HEK293 (cell line): ENCODE results near the gene CNIH3.

Experiments used
- CTCF ChIA-PET: fragments of 350-600 bp; formaldehyde crosslinking; extraction: SDS; loops from one replicate; lab custom pipeline; 2021; ENCODE audit warnings: antibody characterized with exemption; lab: Yijun Ruan, JAX
- POLR2A ChIA-PET: fragments of 300-600 bp; formaldehyde crosslinking; extraction: SDS; loops from one replicate; lab custom pipeline; 2020; ENCODE audit warnings: antibody characterized with exemption, inconsistent platforms; lab: Yijun Ruan, JAX
- H3K27ac ChIP-seq: fragments of 200-500 bp; sonication (Bioruptor generic); 2 replicates; pipeline ENCODE4 v1.5.1; 2014; ENCODE audit warnings: low read depth, low read length, control low read depth, inconsistent platforms; ENCODE audit errors: extremely low read depth
- H3K36me3 ChIP-seq, 2 experiments: fragments of 200-500 bp in 1 of 2; sonication (Bioruptor generic) in 1 of 2; 1 replicate in 1 of 2; 2 replicates in 1 of 2; pipeline ENCODE4 v1.5.1; 2014 to 2017; ENCODE audit warnings: inconsistent platforms in 2 of 2, low read length in 2 of 2; ENCODE audit not compliant: control insufficient read depth in 2 of 2, insufficient read depth in 1 of 2
- H3K4me1 ChIP-seq: fragments of 200-500 bp; sonication (Bioruptor generic); 2 replicates; pipeline ENCODE4 v1.5.1; 2014; ENCODE audit warnings: mild to moderate bottlenecking, low read length, inconsistent platforms; ENCODE audit not compliant: control insufficient read depth, insufficient read depth
- H3K4me3 ChIP-seq: 2 replicates; pipeline ENCODE4 v1.5.1; 2011; ENCODE audit warnings: low read depth, mild to moderate bottlenecking, control low read depth, low read length, moderate library complexity
- H3K9me3 ChIP-seq: fragments of 200-500 bp; sonication (Bioruptor generic); 2 replicates; pipeline ENCODE4 v1.5.1; 2014; ENCODE audit warnings: low read depth, low read length, inconsistent platforms; ENCODE audit not compliant: control insufficient read depth, insufficient read depth
- KLF1 ChIP-seq: fragments of 450-650 bp; formaldehyde crosslinking; IDR thresholded peaks from 2 replicates; pipeline ENCODE4 v1.5.1; 2016; ENCODE audit warnings: missing biosample characterization, missing genetic modification characterization
- SCRT2 ChIP-seq: fragments of 450-650 bp; formaldehyde crosslinking; IDR thresholded peaks from 2 replicates; pipeline ENCODE4 v1.5.1; 2016; ENCODE audit warnings: missing biosample characterization, missing genetic modification characterization
- ZFHX2 ChIP-seq: fragments of 450-650 bp; formaldehyde crosslinking; conservative IDR thresholded peaks from 2 replicates; pipeline ENCODE4 v1.5.1; 2016; ENCODE audit warnings: missing biosample characterization, missing genetic modification characterization
- ZNF112 ChIP-seq: fragments of 450-650 bp; formaldehyde crosslinking; IDR thresholded peaks from 2 replicates; pipeline ENCODE4 v1.5.0; 2017; ENCODE audit warnings: missing biosample characterization, missing genetic modification characterization
- ZNF140 ChIP-seq: fragments of 450-650 bp; formaldehyde crosslinking; IDR thresholded peaks from 2 replicates; pipeline ENCODE4 v1.5.1; 2016; ENCODE audit warnings: missing biosample characterization, missing genetic modification characterization
- ZNF202 ChIP-seq: fragments of 450-650 bp; formaldehyde crosslinking; IDR thresholded peaks from 2 replicates; pipeline ENCODE4 v1.5.1; 2016; ENCODE audit warnings: missing biosample characterization, missing genetic modification characterization, borderline replicate concordance
- ZNF423 ChIP-seq: fragments of 450-650 bp; formaldehyde crosslinking; IDR thresholded peaks from 2 replicates; pipeline ENCODE4 v1.5.1; 2016; ENCODE audit warnings: missing biosample characterization, missing genetic modification characterization
- ZNF433 ChIP-seq: fragments of 450-650 bp; formaldehyde crosslinking; IDR thresholded peaks from 2 replicates; pipeline ENCODE4 v1.5.1; 2016; ENCODE audit warnings: missing biosample characterization, missing genetic modification characterization, low read depth
- ZNF501 ChIP-seq: fragments of 450-650 bp; formaldehyde crosslinking; IDR thresholded peaks from 2 replicates; pipeline ENCODE4 v1.5.1; 2016; ENCODE audit warnings: missing biosample characterization, missing genetic modification characterization
- ZNF513 ChIP-seq: fragments of 450-650 bp; IDR thresholded peaks from 2 replicates; pipeline ENCODE4 v1.5.1; 2018; ENCODE audit warnings: missing biosample characterization, missing genetic modification characterization
- TF ChIP-seq, protein P1 (sequence below): fragments of 450-650 bp; formaldehyde crosslinking; IDR thresholded peaks from 2 replicates; pipeline ENCODE4 v1.5.1; 2016; ENCODE audit warnings: missing biosample characterization, missing genetic modification characterization
- TF ChIP-seq, protein P2 (sequence below): fragments of 450-650 bp; formaldehyde crosslinking; IDR thresholded peaks from 2 replicates; pipeline ENCODE4 v1.5.0; 2017; ENCODE audit warnings: missing biosample characterization, missing genetic modification characterization, borderline replicate concordance

The CNIH3 gene

GRCh38 chr1:224714553-224714952 lies 98.4 kb downstream of the CNIH3 start (continued):
- TF ChIP-seq, protein P1, sequence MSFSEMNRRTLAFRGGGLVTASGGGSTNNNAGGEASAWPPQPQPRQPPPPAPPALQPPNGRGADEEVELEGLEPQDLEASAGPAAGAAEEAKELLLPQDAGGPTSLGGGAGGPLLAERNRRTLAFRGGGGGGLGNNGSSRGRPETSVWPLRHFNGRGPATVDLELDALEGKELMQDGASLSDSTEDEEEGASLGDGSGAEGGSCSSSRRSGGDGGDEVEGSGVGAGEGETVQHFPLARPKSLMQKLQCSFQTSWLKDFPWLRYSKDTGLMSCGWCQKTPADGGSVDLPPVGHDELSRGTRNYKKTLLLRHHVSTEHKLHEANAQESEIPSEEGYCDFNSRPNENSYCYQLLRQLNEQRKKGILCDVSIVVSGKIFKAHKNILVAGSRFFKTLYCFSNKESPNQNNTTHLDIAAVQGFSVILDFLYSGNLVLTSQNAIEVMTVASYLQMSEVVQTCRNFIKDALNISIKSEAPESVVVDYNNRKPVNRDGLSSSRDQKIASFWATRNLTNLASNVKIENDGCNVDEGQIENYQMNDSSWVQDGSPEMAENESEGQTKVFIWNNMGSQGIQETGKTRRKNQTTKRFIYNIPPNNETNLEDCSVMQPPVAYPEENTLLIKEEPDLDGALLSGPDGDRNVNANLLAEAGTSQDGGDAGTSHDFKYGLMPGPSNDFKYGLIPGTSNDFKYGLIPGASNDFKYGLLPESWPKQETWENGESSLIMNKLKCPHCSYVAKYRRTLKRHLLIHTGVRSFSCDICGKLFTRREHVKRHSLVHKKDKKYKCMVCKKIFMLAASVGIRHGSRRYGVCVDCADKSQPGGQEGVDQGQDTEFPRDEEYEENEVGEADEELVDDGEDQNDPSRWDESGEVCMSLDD (tag by site-specific recombination): no peak
- TF ChIP-seq ZNF202: no peak
- TF ChIP-seq ZNF112 (tag by site-specific recombination): no peak
- TF ChIP-seq ZNF433: no peak

DNA sequence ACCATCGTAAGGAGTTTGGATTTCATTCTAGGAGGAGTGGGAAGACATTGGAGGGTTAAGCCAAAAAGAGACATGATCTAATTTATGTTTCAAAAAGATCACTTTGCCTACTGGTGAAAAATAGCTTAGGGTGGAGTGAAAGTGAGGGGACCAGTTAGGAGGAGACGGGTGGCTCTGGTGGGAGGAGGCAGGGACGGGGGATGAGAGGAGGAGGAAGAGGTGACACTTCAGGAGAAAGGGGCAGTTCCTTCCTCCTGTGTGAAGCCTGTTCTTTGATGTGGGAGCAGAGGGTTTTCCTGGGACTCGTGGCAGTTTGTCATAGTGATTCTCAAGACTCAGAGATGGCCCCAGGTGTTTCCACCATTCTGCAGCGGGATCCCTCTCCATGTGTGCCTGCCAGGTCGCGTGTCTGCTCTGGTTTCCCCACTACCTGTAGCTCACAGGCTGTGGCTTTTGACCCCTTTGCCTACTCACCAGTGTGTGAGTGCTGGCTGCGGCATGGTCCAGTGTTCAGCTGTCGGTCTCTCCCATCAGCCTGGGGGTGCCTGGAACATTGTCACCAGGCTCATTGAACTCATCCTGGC lies 102.4 kb downstream of the CNIH3 start:
- no peaks in the 10 kb centered on the region for H3K36me3 ChIP-seq
- TF ChIP-seq ZNF423: no peak
- TF ChIP-seq ZFHX2 (tag by site-specific recombination): peak; percentile 25; the same call in 1 of the 2 replicates
- CTCF ChIA-PET: interaction anchor here (0.8 to 1.5 kb wide), 2 partner anchors 15 to 17 kb away, joined by 3 to 5 read pairs; no protein-coding TSS in a partner anchor
- H3K27ac ChIP-seq: no peak overlapping the region
- no peaks in the 10 kb centered on the region for H3K4me1 ChIP-seq
- POLR2A ChIA-PET: no interaction called here
- no peak overlapping the region for H3K4me3 ChIP-seq
- H3K9me3 ChIP-seq: no peaks in the 10 kb centered on the region

- TF ChIP-seq ZNF513 (tag by site-specific recombination) (peak; percentile 39; the same call in 1 of the 2 replicates), ZNF140 (tag by site-specific recombination) (no peak)
- CTCF ChIA-PET: interaction anchor here (0.7 to 1.4 kb wide), 5 partner anchors 13 to 202 kb away, joined by 3 to 5 read pairs (median 3); no protein-coding TSS in a partner anchor
- POLR2A ChIA-PET: no interaction called here
Measured at GRCh38 chr1:224719716-224720115, 103.6 kb downstream of the CNIH3 start.

GRCh38 chr1:224720216-224720615 lies 104.1 kb downstream of the CNIH3 start:
- no peak overlapping the region for H3K27ac ChIP-seq
- POLR2A ChIA-PET: no interaction called here
- CTCF ChIA-PET: interaction anchor here (0.6 to 1.4 kb wide), 6 partner anchors 9 to 202 kb away, joined by 3 to 5 read pairs (median 3); no protein-coding TSS in a partner anchor
- H3K36me3 ChIP-seq: no peaks in the 10 kb centered on the region
- no peak overlapping the region for H3K4me3 ChIP-seq
- no peaks in the 10 kb centered on the region for H3K9me3 ChIP-seq
- TF ChIP-seq, protein P2, sequence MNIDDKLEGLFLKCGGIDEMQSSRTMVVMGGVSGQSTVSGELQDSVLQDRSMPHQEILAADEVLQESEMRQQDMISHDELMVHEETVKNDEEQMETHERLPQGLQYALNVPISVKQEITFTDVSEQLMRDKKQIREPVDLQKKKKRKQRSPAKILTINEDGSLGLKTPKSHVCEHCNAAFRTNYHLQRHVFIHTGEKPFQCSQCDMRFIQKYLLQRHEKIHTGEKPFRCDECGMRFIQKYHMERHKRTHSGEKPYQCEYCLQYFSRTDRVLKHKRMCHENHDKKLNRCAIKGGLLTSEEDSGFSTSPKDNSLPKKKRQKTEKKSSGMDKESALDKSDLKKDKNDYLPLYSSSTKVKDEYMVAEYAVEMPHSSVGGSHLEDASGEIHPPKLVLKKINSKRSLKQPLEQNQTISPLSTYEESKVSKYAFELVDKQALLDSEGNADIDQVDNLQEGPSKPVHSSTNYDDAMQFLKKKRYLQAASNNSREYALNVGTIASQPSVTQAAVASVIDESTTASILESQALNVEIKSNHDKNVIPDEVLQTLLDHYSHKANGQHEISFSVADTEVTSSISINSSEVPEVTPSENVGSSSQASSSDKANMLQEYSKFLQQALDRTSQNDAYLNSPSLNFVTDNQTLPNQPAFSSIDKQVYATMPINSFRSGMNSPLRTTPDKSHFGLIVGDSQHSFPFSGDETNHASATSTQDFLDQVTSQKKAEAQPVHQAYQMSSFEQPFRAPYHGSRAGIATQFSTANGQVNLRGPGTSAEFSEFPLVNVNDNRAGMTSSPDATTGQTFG (tag by site-specific recombination): 0 out of 2 replicates have a peak, but pooled peaks have one; percentile 8
- TF ChIP-seq SCRT2 (tag by site-specific recombination) (0 out of 2 replicates have a peak, but pooled peaks have one; percentile 34), ZNF501 (tag by site-specific recombination) (no peak), KLF1 (tag by site-specific recombination) (0 out of 2 replicates have a peak, but pooled peaks have one; percentile 50)
- no peaks in the 10 kb centered on the region for H3K4me1 ChIP-seq

More at GRCh38 chr1:224719716-224720115, 103.6 kb downstream of the CNIH3 start:
- H3K27ac ChIP-seq: no peak overlapping the region
- H3K36me3 ChIP-seq: no peaks in the 10 kb centered on the region
- no peaks in the 10 kb centered on the region for H3K9me3 ChIP-seq
- H3K4me1 ChIP-seq: no peaks in the 10 kb centered on the region
- no peak overlapping the region for H3K4me3 ChIP-seq
